H1 (cell line): Measurements from ENCODE around the gene OR2T27. TPM values are rescaled to one million over a fixed set of nuclear protein-coding genes. Genes with fewer than 3 reads are reported as not detected.
"Not testable (repeated sequence)": the region's sequence is repeated elsewhere in the genome, so short reads cannot be mapped to it uniquely, and the experiment has no call there.

ENCODE experiments used
- CTCF ChIA-PET: fragments of 300-600 bp; sonication (Branson Sonifier 250); formaldehyde crosslinking; loops from one replicate; lab custom pipeline; 2021; ENCODE audit not compliant: partially characterized antibody; lab: Charles Lee
- POLR2A ChIA-PET: fragments of 300-600 bp; sonication (Branson Sonifier 250); formaldehyde crosslinking; loops from one replicate; lab custom pipeline; 2021; ENCODE audit warnings: inconsistent platforms; ENCODE audit not compliant: partially characterized antibody; lab: Charles Lee
- DNase-seq, 2 experiments: peaks; one replicate each; pipeline versions ENCODE4 v3.0.0 to v3.0.0-alpha.2; 2010 to 2022; ENCODE audit warnings: low spot score in 2 of 2, low read depth in 1 of 2, mixed read lengths in 1 of 2
- FAIRE-seq: peaks from 2 replicates; lab custom pipeline; 2011; peaks lifted over from hg19 to GRCh38; lab: Jason Lieb, UNC
- H2AFZ ChIP-seq: 2 replicates; pipeline ENCODE4 v1.8.1; 2012; ENCODE audit warnings: low read length, inconsistent platforms
- H2AK5ac ChIP-seq: 2 replicates; pipeline ENCODE4 v1.6.1; 2013; ENCODE audit warnings: low read depth, low read length
- H2BK120ac ChIP-seq: replicated peaks from 2 replicates; pipeline ENCODE3; 2013; ENCODE audit warnings: low read depth, low read length, inconsistent platforms
- H2BK12ac ChIP-seq: 2 replicates; pipeline ENCODE4 v1.6.1; 2013; ENCODE audit warnings: low read depth, low read length
- H2BK15ac ChIP-seq: 2 replicates; pipeline ENCODE4 v1.6.1; 2013; ENCODE audit warnings: low read length
- H2BK20ac ChIP-seq: 2 replicates; pipeline ENCODE4 v1.6.1; 2013; ENCODE audit warnings: low read length
- H2BK5ac ChIP-seq: 2 replicates; pipeline ENCODE4 v1.6.1; 2013; ENCODE audit warnings: low read depth, low read length
- H3K14ac ChIP-seq: 2 replicates; pipeline ENCODE4 v1.6.1; 2013; ENCODE audit warnings: inconsistent platforms; ENCODE audit not compliant: insufficient read length
- H3K18ac ChIP-seq: 2 replicates; pipeline ENCODE4 v1.6.1; 2013; ENCODE audit warnings: low read length; ENCODE audit errors: extremely low read depth
- H3K23ac ChIP-seq: 2 replicates; pipeline ENCODE4 v1.6.1; 2013; ENCODE audit warnings: inconsistent platforms; ENCODE audit not compliant: insufficient read length
- H3K23me2 ChIP-seq: 2 replicates; pipeline ENCODE4 v1.6.1; 2013; ENCODE audit warnings: low read depth, low read length
- H3K27ac ChIP-seq: 2 replicates; pipeline ENCODE4 v1.6.1; 2011; ENCODE audit warnings: low read depth, low read length, inconsistent platforms
- H3K27me3 ChIP-seq, 4 experiments: replicated peaks in 1 of 4; 1 replicate in 1 of 4; 2 replicates in 3 of 4; pipeline versions ENCODE4 v1.6.1 to v1.8.1; 2011 to 2013; ENCODE audit warnings: low read length in 3 of 4, mild to moderate bottlenecking in 3 of 4, inconsistent platforms in 2 of 4, mixed read lengths in 2 of 4, moderate library complexity in 1 of 4; ENCODE audit not compliant: control insufficient read depth in 3 of 4, insufficient read depth in 3 of 4; ENCODE audit errors: extremely low read depth in 1 of 4
- H3K36me3 ChIP-seq, 4 experiments: 2 replicates each; pipeline versions ENCODE4 v1.6.1 to v1.8.1; 2011 to 2013; ENCODE audit warnings: mild to moderate bottlenecking in 4 of 4, low read length in 3 of 4, moderate library complexity in 2 of 4, control low read depth in 1 of 4, inconsistent platforms in 1 of 4; ENCODE audit not compliant: insufficient read depth in 4 of 4, control insufficient read depth in 2 of 4
- H3K4ac ChIP-seq: replicated peaks from 2 replicates; pipeline ENCODE3; 2013; ENCODE audit warnings: low read length, low read depth, mixed read lengths, inconsistent platforms; ENCODE audit not compliant: insufficient read length
- H3K4me1 ChIP-seq, 4 experiments: replicated peaks in 1 of 4; 1 replicate in 1 of 4; 2 replicates in 3 of 4; pipeline versions ENCODE4 v1.6.1 to v1.8.1; 2011 to 2013; ENCODE audit warnings: low read length in 3 of 4, inconsistent platforms in 2 of 4, mixed read lengths in 1 of 4; ENCODE audit not compliant: insufficient read depth in 4 of 4, control insufficient read depth in 3 of 4
- H3K4me2 ChIP-seq, 2 experiments: 2 replicates each; pipeline versions ENCODE4 v1.6.1 to v1.8.1; 2011 to 2013; ENCODE audit warnings: low read depth in 2 of 2, low read length in 2 of 2, control low read depth in 1 of 2, inconsistent platforms in 1 of 2, mild to moderate bottlenecking in 1 of 2; ENCODE audit not compliant: insufficient read depth in 1 of 2
- H3K4me3 ChIP-seq, 4 experiments: fragments of 200-600, 300-600 bp in 1 of 4; sonication (generic), shearing (Covaris generic), sonication (Bioruptor Twin) in 1 of 4; 2 replicates each; pipeline versions ENCODE4 v1.5.1 to v1.8.1; 2011 to 2016; ENCODE audit warnings: low read length in 4 of 4, low read depth in 3 of 4, control low read depth in 2 of 4, inconsistent platforms in 2 of 4, mild to moderate bottlenecking in 2 of 4, mixed read lengths in 1 of 4, moderate library complexity in 1 of 4; ENCODE audit not compliant: insufficient read depth in 2 of 4; ENCODE audit errors: extremely low read depth in 1 of 4
- H3K56ac ChIP-seq: replicated peaks from 2 replicates; pipeline ENCODE3; 2013; ENCODE audit warnings: low read depth, mild to moderate bottlenecking, mixed read lengths, low read length, inconsistent platforms; ENCODE audit not compliant: insufficient read length
- H3K79me1 ChIP-seq: 2 replicates; pipeline ENCODE4 v1.6.1; 2013; ENCODE audit warnings: low read depth, low read length, control low read depth
- H3K79me2 ChIP-seq, 2 experiments: 2 replicates each; pipeline versions ENCODE4 v1.6.1 to v1.8.1; 2012 to 2013; ENCODE audit warnings: low read length in 2 of 2, mild to moderate bottlenecking in 2 of 2, inconsistent platforms in 1 of 2; ENCODE audit not compliant: insufficient read depth in 2 of 2, control insufficient read depth in 1 of 2
- H3K9ac ChIP-seq, 4 experiments: replicated peaks in 1 of 4; 1 replicate in 1 of 4; 2 replicates in 3 of 4; pipeline versions ENCODE4 v1.6.1 to v1.8.1; 2011 to 2013; ENCODE audit warnings: low read depth in 3 of 4, low read length in 3 of 4, control low read depth in 2 of 4, mild to moderate bottlenecking in 2 of 4, moderate library complexity in 2 of 4, inconsistent platforms in 1 of 4; ENCODE audit errors: extremely low read depth in 1 of 4
- H3K9me3 ChIP-seq, 2 experiments: 2 replicates each; pipeline versions ENCODE4 v1.6.1 to v1.8.1; 2012 to 2013; ENCODE audit warnings: mild to moderate bottlenecking in 2 of 2, moderate library complexity in 2 of 2, control low read depth in 1 of 2, inconsistent platforms in 1 of 2, low read depth in 1 of 2, low read length in 1 of 2, mixed read lengths in 1 of 2; ENCODE audit not compliant: insufficient read depth in 2 of 2
- H4K20me1 ChIP-seq, 2 experiments: replicated peaks in 1 of 2; 2 replicates each; pipeline versions ENCODE3 to v1.8.1; 2011 to 2013; ENCODE audit warnings: inconsistent platforms in 2 of 2, low read length in 2 of 2, mild to moderate bottlenecking in 1 of 2; ENCODE audit not compliant: insufficient read depth in 2 of 2, control insufficient read depth in 1 of 2
- H4K5ac ChIP-seq: 2 replicates; pipeline ENCODE4 v1.6.1; 2013; ENCODE audit warnings: low read length, low read depth, mixed read lengths, inconsistent platforms; ENCODE audit not compliant: insufficient read length
- H4K8ac ChIP-seq: 2 replicates; pipeline ENCODE4 v1.8.0; 2013; ENCODE audit warnings: mild to moderate bottlenecking, moderate library complexity, low read length, inconsistent platforms; ENCODE audit not compliant: insufficient read depth; ENCODE audit errors: extremely low read depth
- H4K91ac ChIP-seq: replicated peaks from 2 replicates; pipeline ENCODE3; 2013; ENCODE audit warnings: low read length, mixed read lengths, inconsistent platforms; ENCODE audit not compliant: insufficient read length
- WGBS, 2 experiments: shearing (Covaris generic) in 1 of 2; methylation state at CpG; one replicate each; pipeline versions ENCODE4 v1.1.6 to v1.1.7; 2013 to 2015; ENCODE audit warnings: low lambda C conversion rate in 2 of 2, mixed read lengths in 2 of 2, inconsistent platforms in 1 of 2, low coverage in 1 of 2, missing lambda C conversion rate in 1 of 2; ENCODE audit not compliant: insufficient replicate concordance in 2 of 2, insufficient coverage in 1 of 2, insufficient read length in 1 of 2; ENCODE audit errors: extremely low coverage in 1 of 2, missing lambda C conversion rate in 1 of 2; 5-methylcytosine and 5-hydroxymethylcytosine counted together
- polyA plus RNA-seq, 7 experiments: library from polyadenylated mRNA; depleted of rRNA in 3 of 7; stranded (reverse) in 5 of 7; unstranded in 2 of 7; fragments of >200 nt in 5 of 7; fragments of 200-250 nt in 2 of 7; gene quantifications; 1 replicate in 5 of 7; 2 replicates in 1 of 7; 4 replicates in 1 of 7; pipeline versions ENCODE4 v1.2.1 to v1.2.3, GENCODE V29; 2011 to 2013; ENCODE audit warnings: missing spikeins in 2 of 7, mixed read lengths in 2 of 7
- total RNA-seq: library from RNA; stranded (reverse); fragmentation: NEBNext Ultra II Directional; extraction: Animal tissue kit (Norgen Biotek cat#: 25700); gene quantifications from 2 replicates; pipeline ENCODE4 v1.2.1, GENCODE V29; 2021

OR2T27 gene
- total and polyA plus RNA-seq, 2 of the 8 experiments (the other 6 are each of a cell fraction or from before 2014, with no cell fraction given): not detected

- H3K23me2 ChIP-seq, H3K4me2 ChIP-seq, H4K91ac ChIP-seq, H2BK20ac ChIP-seq, H2AFZ ChIP-seq, H2BK120ac ChIP-seq, H3K27ac ChIP-seq, H2BK12ac ChIP-seq, H3K9me3 ChIP-seq, H3K36me3 ChIP-seq, CTCF ChIA-PET, H2BK5ac ChIP-seq, FAIRE-seq, H3K4me3 ChIP-seq, H3K4me1 ChIP-seq, POLR2A ChIA-PET, H2BK15ac ChIP-seq, H4K20me1 ChIP-seq, H3K9ac ChIP-seq, H3K79me2 ChIP-seq, H3K23ac ChIP-seq, H3K4ac ChIP-seq, H4K5ac ChIP-seq, H3K27me3 ChIP-seq, H4K8ac ChIP-seq, H2AK5ac ChIP-seq, H3K56ac ChIP-seq, H3K79me1 ChIP-seq, H3K18ac ChIP-seq, H3K14ac ChIP-seq, DNase-seq: not testable (repeated sequence)
- WGBS, 2 experiments: no CpG with 5 or more reads among the region's 3 CpGs
These were observed 10.2 kb downstream of the OR2T27 start, which contains the start of gene OR2T35 for GRCh38 chr1:248645178-248645577. Gene OR2T35, minus strand, starts transcription at chr1:248645278. Its CDS starts 6,020 bp downstream, at chr1:248639258.

DNA sequence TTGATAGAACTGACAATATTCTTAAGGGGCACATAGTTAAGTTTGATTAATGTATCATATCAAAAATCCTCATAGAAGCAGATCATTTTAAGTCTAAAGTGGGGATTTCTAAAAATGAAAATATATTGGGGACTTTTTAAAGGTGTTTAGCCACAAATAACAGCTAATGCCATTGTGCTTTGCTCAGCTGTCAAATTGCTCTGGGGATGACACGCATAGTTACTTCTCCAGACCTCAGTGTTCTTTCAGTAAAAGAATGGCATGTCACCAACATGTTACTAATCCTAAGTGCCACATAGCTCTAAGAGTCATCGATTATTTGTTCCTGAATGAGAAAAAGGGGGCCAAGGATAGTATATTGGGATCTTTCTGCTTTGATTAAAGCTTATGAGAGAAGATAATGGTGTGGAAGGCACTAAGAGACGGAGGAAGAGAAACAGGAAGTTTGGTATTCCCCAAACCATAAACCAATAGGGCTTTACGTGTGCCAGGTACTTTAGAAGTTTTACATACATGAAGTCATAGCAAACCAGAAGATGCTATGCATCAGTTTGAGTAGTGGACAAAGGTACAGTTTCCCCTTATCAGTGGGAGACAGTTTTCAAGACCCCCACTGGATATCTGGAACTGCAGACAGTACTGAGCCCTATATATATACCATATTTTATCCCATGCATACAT lies 12.2 kb downstream of the OR2T27 start:
- H2AFZ ChIP-seq, H3K27ac ChIP-seq, FAIRE-seq, H3K79me1 ChIP-seq, H3K56ac ChIP-seq, H4K5ac ChIP-seq, CTCF ChIA-PET, H3K4me3 ChIP-seq, H4K91ac ChIP-seq, H3K36me3 ChIP-seq, H3K23ac ChIP-seq, H2AK5ac ChIP-seq, DNase-seq, H3K14ac ChIP-seq, H3K79me2 ChIP-seq, H3K4me1 ChIP-seq, H3K18ac ChIP-seq, POLR2A ChIA-PET, H2BK12ac ChIP-seq, H4K20me1 ChIP-seq, H3K4ac ChIP-seq, H3K9ac ChIP-seq, H4K8ac ChIP-seq, H2BK20ac ChIP-seq, H2BK5ac ChIP-seq, H3K4me2 ChIP-seq, H3K23me2 ChIP-seq, H3K9me3 ChIP-seq, H2BK120ac ChIP-seq, H3K27me3 ChIP-seq, H2BK15ac ChIP-seq: not testable (repeated sequence)
- WGBS, 2 experiments: no CpG with 5 or more reads among the region's 4 CpGs
